A673 (cell line): ENCODE measurements around the gene MRFAP1L1.

Experiments
- CTCF ChIP-seq: fragments of 300-800, 200-600 bp; sonication (generic); conservative IDR thresholded peaks from 2 replicates; pipeline ENCODE4 v1.5.1; 2017; ENCODE audit warnings: low read depth, mild to moderate bottlenecking, antibody characterized with exemption, low read length, moderate library complexity, mixed read lengths
- EZH2 ChIP-seq: fragments of 200-600 bp; sonication (generic); IDR thresholded peaks from 2 replicates; pipeline ENCODE4 v1.6.1; 2017; ENCODE audit warnings: borderline replicate concordance, low read depth, mild to moderate bottlenecking, mixed read lengths, antibody characterized with exemption, low read length; ENCODE audit not compliant: poor library complexity, severe bottlenecking

DNA sequence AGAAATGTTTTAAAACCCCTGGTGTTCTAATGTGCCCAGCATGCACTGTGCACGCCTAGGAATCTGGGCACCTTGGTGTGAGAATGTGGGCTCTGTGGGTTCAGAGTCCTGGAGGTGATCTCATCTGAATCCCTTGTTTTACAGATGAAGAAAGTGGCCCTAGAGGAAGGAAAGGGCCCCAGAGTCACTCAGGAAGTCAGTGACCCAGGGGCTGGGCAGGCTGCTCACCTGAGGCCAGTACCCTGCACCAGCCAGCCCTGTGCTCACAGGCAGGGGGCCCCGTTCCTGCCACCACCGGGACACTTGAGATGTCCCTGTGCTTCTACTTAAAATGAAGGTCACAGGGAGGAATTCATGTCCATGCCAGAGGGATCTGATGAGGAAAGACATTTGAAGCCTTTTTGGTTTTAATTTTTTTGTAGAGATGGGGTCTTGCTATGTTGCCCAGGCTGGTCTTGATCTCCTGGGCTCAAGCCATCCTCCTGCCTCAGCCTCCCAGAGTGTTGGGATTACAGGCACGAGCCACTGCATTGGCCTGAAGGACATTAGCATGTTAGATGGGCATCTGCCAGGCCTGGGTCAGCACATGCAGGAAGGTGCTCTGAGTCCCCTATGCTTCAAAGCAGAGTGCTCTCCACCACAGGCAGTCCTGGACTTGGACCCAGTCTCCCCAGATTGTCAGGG lies 23.4 kb downstream of the MRFAP1L1 start:
- TF ChIP-seq CTCF (no peak), EZH2 (no peak)
